HG02588 (cell line): ENCODE results near the gene TMEM9.

Source experiments
- ATAC-seq: cut with Tn5 transposase; IDR thresholded peaks from one replicate; pipeline ENCODE4 v1.9.1; 2021; ENCODE audit warnings: mild to moderate bottlenecking, moderate library complexity; ENCODE audit not compliant: unreplicated experiment

TMEM9 gene

DNA sequence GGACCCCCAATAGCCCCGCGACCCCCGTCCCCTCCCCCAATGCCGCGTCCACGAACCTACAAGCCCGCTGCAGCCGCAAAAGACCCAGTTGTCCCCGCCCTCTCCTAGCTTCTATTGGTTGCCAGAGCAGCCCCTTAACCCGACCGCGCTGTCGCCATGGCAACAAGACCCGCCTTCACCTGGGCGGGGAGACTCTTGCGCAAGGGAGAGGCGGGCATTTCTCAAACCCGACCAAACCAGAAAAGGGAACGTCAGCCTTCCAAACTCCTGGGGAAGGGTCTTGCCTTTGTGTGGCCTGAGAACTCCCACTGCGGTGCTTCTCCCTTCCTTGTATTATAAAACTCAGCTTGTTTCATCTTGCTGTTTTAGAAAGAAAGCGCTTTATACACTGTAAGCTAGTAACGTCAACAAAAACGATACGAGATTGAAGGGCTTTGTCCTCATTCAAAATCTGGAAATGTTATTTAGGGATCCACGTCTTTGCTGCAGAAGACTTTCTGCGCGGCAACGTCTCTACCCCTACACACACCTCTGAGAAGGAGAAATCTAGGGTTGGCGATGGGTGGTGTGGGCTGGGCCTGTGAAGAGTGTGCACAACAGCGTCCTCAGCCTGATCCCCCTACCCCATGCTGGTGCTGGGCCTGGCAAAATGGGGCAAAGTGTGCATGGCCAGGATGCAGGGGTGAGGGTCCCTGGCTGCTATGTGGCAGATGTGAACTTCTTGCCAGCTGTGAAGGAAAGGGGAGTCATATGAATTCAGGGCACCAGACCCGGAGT lies at the start of gene TMEM9:
TSS of gene TMEM9 (minus strand) at position 86 of the 777 bp plus-strand sequence. CDS start 551 bp downstream, outside the sequence.
- ATAC-seq: peak; percentile 96

DNA sequence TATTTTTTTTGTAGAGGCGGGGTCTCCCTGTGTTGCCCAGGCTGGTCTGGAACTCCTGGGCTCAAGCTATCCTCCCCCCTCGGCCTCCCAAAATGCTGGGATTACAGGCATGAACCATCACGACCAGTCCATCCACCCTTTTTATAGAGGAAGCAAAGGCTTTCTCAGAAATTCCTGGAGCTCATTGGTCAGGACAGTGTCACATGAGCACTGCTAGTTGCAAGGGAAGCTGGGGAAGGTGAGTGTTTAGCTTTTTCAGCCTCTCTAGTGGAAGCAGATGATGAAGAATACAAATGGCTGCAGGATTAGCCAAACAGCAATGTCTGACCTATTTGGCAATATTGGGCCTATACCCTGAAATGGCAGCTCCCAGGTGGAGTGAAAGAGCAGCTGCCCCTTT lies 44.3 kb upstream of the TMEM9 start:
- ATAC-seq: no peak

DNA sequence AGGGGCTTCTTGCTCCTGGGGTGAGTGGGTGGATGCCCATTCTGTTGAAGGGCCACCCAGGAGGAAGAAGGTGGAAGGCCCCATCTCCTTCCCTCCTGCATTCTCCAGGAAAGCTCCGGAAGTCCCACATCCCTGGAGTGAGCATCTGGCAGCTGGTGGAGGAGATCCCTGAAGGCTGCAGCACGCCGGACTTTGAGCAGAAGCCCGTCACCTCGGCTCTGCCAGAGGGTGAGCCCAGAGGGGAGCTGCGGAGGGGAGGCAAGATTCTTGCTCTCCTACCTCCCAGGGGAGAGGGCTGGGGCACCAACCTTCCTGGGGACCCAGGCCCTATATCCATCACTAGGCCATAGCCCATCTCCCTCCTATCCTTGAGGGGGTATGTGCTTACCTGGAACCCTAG lies 39.8 kb upstream of the TMEM9 start:
- ATAC-seq: no peak

DNA sequence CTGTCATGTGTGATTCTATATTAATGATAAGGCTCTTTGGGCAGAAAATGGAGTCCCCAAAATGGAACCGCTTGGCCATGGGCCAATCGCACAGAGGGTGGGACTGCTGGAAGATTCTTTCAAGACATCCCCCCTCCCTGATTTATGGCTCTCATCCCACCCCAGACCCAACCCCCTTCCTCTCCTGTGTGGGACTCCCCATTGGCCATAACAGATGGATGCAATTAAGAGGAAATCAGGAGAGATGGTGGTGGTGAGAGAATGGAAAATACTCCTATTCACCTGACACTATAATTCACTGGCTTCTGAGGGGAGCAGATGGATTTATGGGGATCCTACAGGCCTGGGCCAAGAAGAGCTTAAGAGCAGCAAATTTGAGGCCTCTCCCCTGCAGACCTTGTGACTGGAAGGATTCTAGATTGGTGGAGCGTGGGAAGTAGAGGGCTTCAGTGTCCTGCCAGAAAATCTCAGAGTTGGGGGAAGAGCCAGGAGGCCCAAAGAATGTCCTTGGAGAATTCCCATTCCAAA lies 38.1 kb upstream of the TMEM9 start:
- ATAC-seq: no peak

DNA sequence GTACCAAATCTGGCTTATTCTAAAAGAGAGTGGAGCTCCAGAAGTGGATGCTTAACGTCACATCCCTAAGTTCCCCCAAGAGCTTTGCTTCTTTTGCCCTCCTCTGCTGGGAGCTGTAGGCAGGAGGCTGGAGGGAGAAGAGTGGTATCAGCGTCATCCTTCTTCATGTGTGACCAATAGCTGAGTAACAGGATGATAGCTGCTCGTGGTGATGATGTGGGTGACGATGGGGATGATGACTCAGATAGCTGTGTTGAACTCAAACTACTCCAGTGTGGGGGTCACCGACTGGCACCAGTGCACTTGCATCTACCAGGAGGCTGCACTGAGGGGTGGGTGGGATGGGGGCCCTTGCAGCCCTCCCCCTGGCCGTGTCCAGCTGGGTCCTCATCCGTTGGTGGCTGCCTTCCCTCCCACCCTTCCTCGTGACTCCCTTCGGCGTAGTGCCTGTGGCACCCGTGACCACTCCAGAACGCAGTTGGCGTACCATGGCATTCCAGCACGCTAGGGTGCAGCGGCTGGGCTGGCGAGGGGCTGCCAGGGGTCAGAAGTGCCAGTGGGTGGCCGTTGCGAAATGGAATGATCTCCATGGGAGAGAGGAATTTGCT lies 37.5 kb upstream of the TMEM9 start:
- no peak for ATAC-seq

DNA sequence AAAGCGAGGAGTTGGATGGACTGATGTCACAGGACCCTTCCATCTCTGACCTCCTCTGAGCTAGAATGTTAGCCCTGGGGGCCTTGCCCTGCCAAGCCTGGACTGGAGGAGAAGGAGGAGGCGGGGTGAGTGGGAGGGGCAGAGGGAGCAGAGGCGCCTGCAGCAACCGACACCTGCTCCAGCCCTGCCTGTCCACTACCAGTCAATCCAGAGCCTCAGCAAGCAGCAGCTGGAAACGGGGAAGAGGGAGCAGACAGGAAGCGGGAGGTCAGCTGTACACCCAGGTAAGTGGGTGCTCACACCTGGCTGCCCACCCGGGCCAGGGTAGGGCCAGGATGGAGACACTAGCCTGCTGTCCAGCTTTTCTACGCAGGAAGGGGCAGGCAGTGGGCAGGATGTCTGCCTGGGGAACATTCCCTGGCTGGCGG lies 36.4 kb upstream of the TMEM9 start, which contains the start of gene IGFN1:
TSS of gene IGFN1 (plus strand) at position 201 of the 428 bp plus-strand sequence. CDS start 2,470 bp downstream, outside the sequence.
- ATAC-seq: no peak

DNA sequence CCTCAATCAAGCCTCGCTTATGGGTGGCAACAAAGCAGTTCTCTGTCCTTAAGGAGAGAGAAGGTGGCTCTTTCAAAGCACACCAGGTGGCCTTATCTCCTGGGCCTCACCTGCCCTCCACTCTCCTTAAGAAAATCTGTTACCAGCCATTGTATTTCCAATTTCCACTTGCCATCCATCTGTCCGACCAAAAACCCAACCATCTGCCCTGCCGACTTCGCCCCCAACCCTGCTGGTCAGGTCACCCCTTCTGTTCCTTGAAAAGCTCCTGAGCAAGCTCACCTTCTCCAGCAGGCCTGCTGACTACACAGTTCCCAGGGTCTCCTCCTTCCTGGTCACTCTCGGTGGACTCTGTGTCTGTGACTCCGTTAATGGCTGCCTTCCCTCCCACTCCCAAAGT lies 35.7 kb upstream of the TMEM9 start:
- no peak for ATAC-seq

DNA sequence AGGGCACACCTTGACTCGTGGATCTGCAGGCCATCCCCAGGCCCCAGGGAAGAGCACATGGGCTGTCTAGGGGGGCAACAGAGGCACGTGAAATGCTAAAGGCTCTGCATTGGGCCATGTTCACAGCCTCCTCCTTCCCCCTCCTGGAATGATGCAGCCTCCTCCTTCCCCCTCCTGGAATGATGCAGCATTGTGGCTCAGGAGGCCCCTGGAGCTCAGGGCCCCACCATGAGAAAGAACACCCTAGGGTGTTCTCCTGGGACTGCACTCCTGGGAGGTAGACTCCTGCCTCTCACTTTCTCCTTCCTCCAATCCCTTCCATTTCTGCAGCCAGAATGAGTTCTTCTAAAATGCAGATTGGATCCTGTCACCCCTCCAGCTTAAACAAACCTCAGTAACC lies 34.8 kb upstream of the TMEM9 start:
- no peak for ATAC-seq

DNA sequence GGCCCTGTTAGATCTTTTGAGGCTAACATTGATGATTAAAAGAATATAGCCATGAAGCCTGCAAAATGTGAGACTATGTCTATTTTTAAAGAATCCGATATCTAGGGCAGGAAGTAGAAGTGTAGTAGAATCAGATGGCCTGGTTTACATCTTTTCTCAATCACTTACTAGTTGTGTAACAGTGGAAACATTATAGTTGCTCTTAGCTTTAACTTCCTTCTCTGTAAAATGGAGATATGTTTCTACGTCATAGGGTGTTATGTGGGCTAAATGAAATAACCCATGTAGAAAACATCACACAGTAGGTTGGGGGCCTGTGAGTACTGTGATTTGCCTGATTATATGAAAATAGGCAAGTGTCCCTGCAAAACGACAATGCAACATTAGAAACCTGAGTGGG lies 31.9 kb upstream of the TMEM9 start:
- ATAC-seq: no peak

DNA sequence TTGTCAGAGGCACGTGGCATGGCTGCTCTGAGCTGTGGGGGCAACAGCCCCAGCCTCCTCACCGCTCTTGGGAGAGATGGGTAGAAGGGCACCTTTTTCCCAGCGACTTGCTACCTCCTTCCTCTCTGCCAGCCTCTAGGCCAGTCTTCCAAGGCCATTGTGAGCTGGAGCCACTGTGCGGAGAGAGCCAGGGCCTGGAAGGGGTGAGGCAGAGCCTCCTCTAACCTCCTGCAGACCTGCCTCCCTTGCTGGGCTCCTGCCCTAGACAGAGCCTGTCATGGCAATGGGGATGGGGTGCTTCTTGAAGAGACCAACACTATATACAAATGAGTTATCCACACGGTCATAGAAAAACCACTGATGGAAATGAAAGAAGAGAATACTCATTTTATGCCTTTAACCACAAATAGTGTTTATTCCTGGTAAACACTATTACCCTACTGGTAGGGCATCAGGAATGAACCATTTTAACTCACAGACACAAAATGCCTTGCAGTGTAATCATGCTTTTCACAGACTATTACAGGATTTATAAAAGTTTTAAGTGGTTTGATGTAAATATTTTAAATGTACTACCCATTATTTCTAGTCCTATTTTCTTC lies 31.4 kb upstream of the TMEM9 start:
- ATAC-seq: no peak

DNA sequence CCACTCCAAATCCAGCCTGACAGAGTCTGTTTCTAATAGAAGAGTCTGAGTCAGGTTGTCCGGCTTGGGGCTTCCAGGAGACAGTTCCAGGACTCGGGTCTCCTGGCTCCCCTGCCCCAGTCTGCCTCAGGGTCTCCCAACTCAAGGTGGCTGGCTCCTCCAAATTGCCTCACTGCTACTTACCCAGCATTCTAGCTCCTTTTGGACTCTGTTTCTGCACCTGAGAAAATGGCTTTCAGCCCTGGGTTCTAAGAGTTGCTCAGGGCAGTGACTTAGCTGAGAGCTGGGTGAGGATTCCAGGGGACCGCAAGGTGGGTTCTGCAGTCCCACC lies 30.8 kb upstream of the TMEM9 start:
- no peak for ATAC-seq

DNA sequence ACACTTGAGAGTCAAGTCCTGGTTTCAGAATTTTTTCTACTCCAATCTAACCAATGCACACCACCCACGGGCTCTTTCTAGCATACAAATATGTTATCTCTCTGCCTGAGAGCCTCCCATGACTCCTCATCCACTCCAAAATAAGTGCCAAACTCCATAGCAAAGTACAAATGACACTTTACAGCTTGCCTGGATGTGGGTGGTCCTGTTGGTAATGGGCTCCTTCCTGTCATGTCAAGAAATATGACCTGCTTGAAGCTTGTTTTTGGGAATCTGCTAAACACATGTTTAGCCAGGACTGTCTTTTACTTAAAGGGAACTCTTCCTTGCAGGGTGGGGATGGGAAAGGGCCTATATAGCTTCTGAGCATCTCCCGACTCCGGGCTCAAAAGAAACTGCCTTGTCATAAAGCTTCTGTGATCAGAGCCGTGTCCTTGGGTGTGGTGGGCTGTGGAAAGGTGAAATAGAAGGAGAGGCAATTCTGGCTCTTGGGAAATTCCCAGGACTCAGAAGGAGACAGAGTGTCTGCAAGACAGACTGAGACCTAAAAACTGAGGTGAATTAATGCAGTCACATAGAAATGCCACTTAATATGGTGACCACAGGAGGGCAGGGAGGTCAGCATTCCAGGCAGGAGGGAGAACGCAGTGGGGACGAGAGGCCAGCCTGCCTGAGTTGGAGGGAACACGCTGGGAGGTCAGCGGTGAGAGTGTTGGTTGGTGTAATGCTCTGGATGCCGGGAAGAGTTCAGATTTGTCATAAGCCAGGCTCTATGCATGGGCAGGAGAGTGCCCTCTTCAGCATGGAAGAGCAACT lies 30.2 kb upstream of the TMEM9 start:
- no peak for ATAC-seq

DNA sequence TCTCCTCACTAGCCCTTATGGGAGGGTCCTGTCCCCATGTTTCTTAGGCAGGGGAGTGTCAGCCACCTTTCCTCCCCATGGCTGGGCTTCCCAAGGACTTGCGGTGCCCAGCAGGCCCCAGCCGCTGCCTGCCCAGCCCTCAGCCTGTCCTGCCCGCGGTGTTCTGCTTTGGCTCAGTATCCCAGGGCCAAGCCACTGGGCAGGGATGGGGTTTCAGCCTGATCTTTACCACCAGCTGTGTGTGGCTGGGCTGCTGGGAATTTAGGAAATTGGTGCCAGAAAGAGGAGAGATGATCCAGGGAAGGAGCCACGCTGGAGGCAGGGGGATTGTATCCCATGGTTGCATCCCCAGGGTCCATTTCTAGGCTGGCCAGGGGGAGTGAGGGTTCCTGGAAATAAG lies 29.5 kb upstream of the TMEM9 start:
- no peak for ATAC-seq

DNA sequence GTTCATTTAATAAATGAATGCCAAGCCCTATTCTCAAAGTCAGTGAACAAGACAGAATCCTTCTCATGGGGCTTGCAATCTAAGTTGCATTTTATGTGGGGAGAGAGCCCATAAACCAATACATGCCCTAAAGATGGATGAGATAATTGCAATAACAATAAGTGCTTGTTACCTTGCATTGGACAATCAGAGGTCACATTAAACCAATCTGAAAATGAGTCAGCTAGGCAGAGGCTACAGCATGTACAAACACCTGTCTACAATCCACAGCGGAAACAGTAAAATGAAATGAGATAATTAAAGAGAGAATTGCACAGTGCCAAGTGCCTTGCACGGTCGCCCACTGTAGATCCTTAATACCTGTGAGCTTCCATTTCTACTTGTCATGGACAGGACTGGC lies 28.9 kb upstream of the TMEM9 start:
- no peak for ATAC-seq

DNA sequence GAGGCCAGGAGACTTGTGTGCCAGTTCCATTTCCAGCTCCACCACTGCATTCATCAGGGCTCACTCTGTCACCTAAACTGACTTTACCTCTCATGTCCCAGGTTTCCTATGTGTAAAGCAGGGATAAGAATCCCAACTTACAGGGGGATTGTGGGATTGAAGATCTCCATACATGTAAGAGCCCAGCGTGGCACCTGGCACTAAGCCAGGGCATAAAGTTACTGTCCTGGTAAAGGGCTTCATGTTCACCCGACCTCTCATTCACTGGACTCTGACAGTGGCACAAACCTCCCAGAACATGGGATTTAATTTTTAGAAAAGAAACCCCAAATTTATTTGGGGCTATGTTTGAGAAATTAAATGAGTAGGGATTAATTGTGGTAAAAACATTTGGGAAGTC lies 27.5 kb upstream of the TMEM9 start:
- no peak for ATAC-seq

DNA sequence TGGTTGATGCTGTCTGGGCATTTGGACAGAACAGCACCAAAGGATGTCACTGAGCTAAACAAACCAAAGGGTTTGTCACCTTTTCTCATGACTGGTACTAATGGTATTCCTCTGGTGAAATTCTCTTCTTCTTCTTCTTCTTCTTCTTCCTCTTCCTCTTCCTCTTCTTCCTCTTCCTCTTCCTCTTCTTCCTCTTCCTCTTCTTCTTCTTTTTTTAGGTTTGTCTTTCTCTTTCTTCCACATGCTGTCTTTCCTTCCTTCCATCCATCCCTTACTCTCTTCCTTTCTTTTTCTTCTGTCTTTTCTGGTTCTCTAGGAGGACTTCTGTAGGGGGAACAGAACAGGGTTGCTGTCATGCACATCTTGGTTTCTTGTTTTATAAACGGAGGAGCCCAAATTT lies 27.0 kb upstream of the TMEM9 start:
- ATAC-seq: no peak

DNA sequence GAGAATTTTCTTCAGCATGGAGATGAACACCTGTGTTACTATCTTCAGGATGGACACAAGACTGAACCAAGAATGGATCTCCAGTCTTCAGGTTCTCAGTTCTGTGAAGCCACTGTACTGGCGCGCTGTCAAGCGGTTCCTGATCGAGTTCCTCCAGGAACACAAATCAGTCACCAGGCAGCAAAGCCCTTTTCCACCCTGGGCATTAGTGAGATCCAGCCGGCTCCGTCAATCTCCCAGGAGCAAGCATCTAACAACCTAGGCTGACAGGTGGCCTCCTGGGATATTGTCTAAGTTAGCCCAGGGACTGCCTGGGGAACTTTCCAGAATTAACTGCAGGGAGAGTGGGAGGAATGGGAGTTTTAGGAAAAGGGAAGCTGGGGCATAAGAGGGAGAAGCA lies 26.6 kb upstream of the TMEM9 start:
- ATAC-seq: no peak

DNA sequence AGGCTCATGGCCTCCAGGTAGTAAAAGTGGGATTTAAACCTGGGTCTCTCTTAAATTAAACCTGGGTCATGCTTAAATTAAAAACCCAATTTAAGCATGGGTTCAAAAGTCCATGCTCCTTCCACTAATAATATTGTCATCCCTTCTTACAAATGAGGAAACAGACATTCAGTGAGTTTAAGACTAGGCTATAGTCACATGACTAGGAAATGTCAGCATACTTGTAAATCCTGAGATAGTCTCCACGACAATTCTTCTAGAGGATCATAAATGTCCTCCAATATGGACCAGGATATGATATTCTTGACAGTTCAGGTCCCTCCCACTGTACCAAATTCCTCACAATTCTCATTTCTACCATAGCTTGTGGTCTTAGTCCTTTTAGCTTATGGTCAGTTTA lies 25.9 kb upstream of the TMEM9 start:
- ATAC-seq: no peak

DNA sequence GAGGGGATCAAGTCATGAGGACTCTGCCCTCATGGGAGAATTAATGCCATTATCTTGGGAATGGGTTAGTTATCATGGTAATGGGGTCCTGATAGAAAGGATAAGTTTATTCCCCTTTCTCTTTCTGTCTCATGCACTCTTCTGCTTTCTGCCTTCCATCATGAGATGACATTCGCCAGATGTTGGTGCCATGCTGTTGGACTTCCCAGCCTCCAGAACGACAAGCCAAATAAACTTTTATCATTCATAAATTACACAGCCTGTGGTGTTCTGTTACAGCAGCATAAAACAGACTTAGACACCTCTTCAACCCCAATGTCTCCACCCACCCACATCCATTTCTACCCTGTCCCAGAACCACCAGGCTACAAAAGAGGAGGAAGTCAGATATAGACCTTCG lies 24.4 kb upstream of the TMEM9 start:
- ATAC-seq: no peak

DNA sequence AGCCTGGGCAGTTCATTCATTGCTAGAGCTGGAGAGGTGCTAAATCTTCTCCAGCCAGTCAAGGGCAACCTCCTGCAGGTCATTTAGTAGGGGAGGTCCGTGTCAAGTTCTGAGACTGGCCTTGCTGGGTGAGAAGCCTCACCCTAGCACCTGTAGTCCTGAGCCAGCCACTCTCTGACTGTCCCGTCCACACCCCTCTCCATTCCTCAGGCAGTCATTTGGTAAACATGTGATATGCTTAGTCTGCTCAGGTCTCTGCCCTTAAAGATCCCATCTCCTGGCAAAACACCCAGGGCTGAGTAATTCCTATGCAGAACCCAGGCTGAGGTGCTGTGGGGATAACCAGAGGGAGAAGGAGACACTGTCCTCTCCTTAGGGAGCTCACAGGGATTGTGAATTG lies 22.7 kb upstream of the TMEM9 start:
- no peak for ATAC-seq

DNA sequence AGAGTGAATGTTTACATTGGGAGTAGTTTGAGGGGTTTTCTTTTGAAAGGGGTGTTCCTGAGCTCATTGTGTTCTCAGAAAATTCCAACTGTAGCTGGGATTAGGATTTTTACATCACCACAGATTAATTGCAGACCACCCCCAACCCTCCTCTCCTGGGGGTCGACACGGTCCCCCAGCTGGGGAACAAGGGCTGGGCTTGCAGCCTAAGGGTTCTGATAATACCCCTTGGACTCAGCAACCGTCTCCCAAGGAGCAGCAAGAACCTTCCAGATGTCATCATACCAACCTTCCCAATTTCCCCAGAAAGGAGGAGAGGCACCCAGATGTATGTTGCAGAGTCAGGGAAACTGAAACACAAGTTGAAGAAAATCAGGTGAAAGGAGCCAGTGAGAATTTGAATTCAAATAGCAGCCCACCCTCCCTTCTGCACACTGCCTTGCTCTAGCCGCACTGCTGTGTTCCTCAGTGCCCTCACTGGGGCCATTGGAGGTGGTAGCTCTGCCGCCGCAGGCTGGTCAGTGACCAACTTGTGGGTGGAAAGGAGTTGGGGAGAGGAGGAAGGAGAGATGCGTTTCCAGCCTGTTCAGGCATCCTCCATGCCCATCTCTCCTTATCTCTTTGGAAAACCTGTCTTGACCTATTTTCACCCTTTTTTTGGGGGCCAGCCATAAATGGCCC lies 21.7 kb upstream of the TMEM9 start:
- no peak for ATAC-seq
